Right cardiac atrium (tissue), 5 donors: Measurements from ENCODE around the gene BMI1. TPM values are rescaled to one million over a fixed set of nuclear protein-coding genes. Genes with fewer than 3 reads are reported as not detected.
"Not testable (repeated sequence)": the region's sequence is repeated elsewhere in the genome, so short reads cannot be mapped to it uniquely, and the experiment has no call there.

Experiments
- ATAC-seq, 2 donors: fragments of 200-7000 bp; cut with Tn5 transposase; one replicate each; pipeline versions ENCODE4 v1.8.0 to v1.9.1; 2020; ENCODE audit warnings: moderate library complexity in 2 of 2, mild to moderate bottlenecking in 1 of 2
- DNase-seq, 3 donors: peaks; one replicate each; pipeline ENCODE4 v3.0.0-alpha.2; 2020
- H3K27ac ChIP-seq: one replicate; pipeline ENCODE4 v1.5.1; 2013; ENCODE audit warnings: mild to moderate bottlenecking, low read length, control low read depth, moderate library complexity
- H3K27me3 ChIP-seq: one replicate; pipeline ENCODE4 v1.6.1; 2013; ENCODE audit not compliant: control insufficient read depth, insufficient read depth
- H3K4me1 ChIP-seq: one replicate; pipeline ENCODE4 v1.6.1; 2013; ENCODE audit warnings: low read length; ENCODE audit not compliant: control insufficient read depth, insufficient read depth
- H3K4me3 ChIP-seq: one replicate; pipeline ENCODE4 v1.5.1; 2013; ENCODE audit warnings: low read length, control low read depth
- H3K9me3 ChIP-seq: one replicate; pipeline ENCODE4 v1.6.1; 2013; ENCODE audit warnings: low read length; ENCODE audit not compliant: control insufficient read depth
- WGBS: extraction: QIAGEN DNeasy Blood & Tissue Kit; methylation state at CpG from one replicate; pipeline ENCODE4 v1.1.7; 2013; 5-methylcytosine and 5-hydroxymethylcytosine counted together
- intact Hi-C, 4 donors: fragments of 100-400 bp; cut with DNase I; formaldehyde crosslinking; loops; one replicate each; pipeline versions ENCODE4 v1.11.0 to v1.14.0; 2022 to 2023
- polyA plus RNA-seq: library from polyadenylated mRNA; stranded (reverse); fragments of 200-250 nt; gene quantifications from one replicate; pipeline ENCODE4 v1.2.3, GENCODE V29; 2013
- total RNA-seq, 4 donors: library from RNA; stranded (reverse); fragmentation: NEBNext Ultra II Directional; extraction: Animal tissue kit (Norgen Biotek cat#: 25700); gene quantifications; one replicate each; pipeline ENCODE4 v1.2.1, GENCODE V29; 2021
- donor health status: healthy with polysubstance abuse.
- donor health status: DM: no; HTN: yes; CAD: no.
- donor health status: DM: no; HTN: no; CAD: no.
- donor health status: DM: no; HTN: yes; CAD: no; lungs with severe emphysema.
- donor health status: DM: yes; HTN: yes; CAD: no.

Gene BMI1
- total and polyA plus RNA-seq, 5 donors: 17.0 to 41.1 (median 37.5) TPM

GRCh38 chr10:22309180-22310000 lies 11.5 kb upstream of the BMI1 start:
- Histone ChIP-seq H3K27ac (no peak overlapping the region), H3K4me1 (no peaks in the 10 kb centered on the region), H3K27me3 (no peaks in the 10 kb centered on the region), H3K4me3 (no peak overlapping the region), H3K9me3 (no peaks in the 10 kb centered on the region)
- intact Hi-C loops: no loop called here
- 96% methylated on average over 4 of the region's 4 CpGs for WGBS
- DNase-seq: no peak
- no peak for ATAC-seq

- H3K4me1 ChIP-seq, DNase-seq, H3K9me3 ChIP-seq, H3K27me3 ChIP-seq, ATAC-seq, H3K4me3 ChIP-seq, H3K27ac ChIP-seq: not testable (repeated sequence)
- intact Hi-C loops: loop anchor here in 2 of 4 donors (10.0 kb wide), 3 partner anchors 55 to 85 kb away; no protein-coding TSS in a partner anchor
- 97% methylated on average over 10 of the region's 10 CpGs for WGBS
Measured at GRCh38 chr10:22310012-22310411, 10.9 kb upstream of the BMI1 start.

- Histone ChIP-seq H3K27me3 (no peaks in the 10 kb centered on the region), H3K4me3 (no peak overlapping the region), H3K9me3 (no peaks in the 10 kb centered on the region), H3K27ac (no peak overlapping the region), H3K4me1 (no peaks in the 10 kb centered on the region)
- DNase-seq: no peak
- ATAC-seq: no peak
- intact Hi-C loops: loop anchor here in 2 of 4 donors (10.0 kb wide), 3 partner anchors 56 to 86 kb away; no protein-coding TSS in a partner anchor
Measured at GRCh38 chr10:22310928-22311327, 10.0 kb upstream of the BMI1 start.

- ATAC-seq (no peak), DNase-seq (no peak)
- WGBS: 58% methylated on average over 2 of the region's 2 CpGs
- no peaks in the 10 kb centered on the region for H3K9me3 ChIP-seq
- H3K27me3 ChIP-seq: no peaks in the 10 kb centered on the region
- H3K27ac ChIP-seq: no peak overlapping the region
- intact Hi-C loops: loop anchor here (5.0 to 10.0 kb wide), 5 partner anchors 60 to 90 kb away; no protein-coding TSS in a partner anchor
- peaks cover 3% of the 10 kb centered on the region for H3K4me1 ChIP-seq
- H3K4me3 ChIP-seq: no peak overlapping the region
Measured at GRCh38 chr10:22314852-22315251, 6.0 kb upstream of the BMI1 start.

GRCh38 chr10:22315455-22316285 lies 5.2 kb upstream of the BMI1 start:
- peak in 1 of 2 donors; percentile 3 for ATAC-seq
- Histone ChIP-seq H3K27ac (peak overlapping the region; percentile 93), H3K4me1 (peaks cover 3% of the 10 kb centered on the region), H3K27me3 (no peaks in the 10 kb centered on the region), H3K9me3 (no peaks in the 10 kb centered on the region), H3K4me3 (peak overlapping the region; percentile 89)
- DNase-seq: no peak
- WGBS: 1% methylated on average over 53 of the region's 53 CpGs
- intact Hi-C loops: loop anchor here (5.0 to 10.0 kb wide), 5 partner anchors 61 to 91 kb away; no protein-coding TSS in a partner anchor

- ATAC-seq (peak; percentile 93), DNase-seq (peak; percentile 90 to 97 (median 95))
- intact Hi-C loops: loop anchor here (5.0 to 10.0 kb wide), 5 partner anchors 62 to 92 kb away; no protein-coding TSS in a partner anchor
- no peaks in the 10 kb centered on the region for H3K27me3 ChIP-seq
- WGBS: under 1% methylated on average over 63 of the region's 63 CpGs
- H3K4me1 ChIP-seq: peaks cover 3% of the 10 kb centered on the region
- H3K4me3 ChIP-seq: peak within 1 kb of the TSS; percentile 89
- no peaks in the 10 kb centered on the region for H3K9me3 ChIP-seq
- peak within 1 kb of the TSS; percentile 96 for H3K27ac ChIP-seq
Measured at GRCh38 chr10:22316286-22317075, 4.4 kb upstream of the BMI1 start, which contains the start of gene COMMD3. TSS of gene COMMD3 (plus strand) at chr10:22316388. CDS start at chr10:22316418, 30 bp downstream.

- intact Hi-C loops: loop anchor here (5.0 to 10.0 kb wide), 5 partner anchors 62 to 92 kb away; no protein-coding TSS in a partner anchor
- peak overlapping the region; percentile 89 for H3K4me3 ChIP-seq
Measured at GRCh38 chr10:22317076-22317370, 3.9 kb upstream of the BMI1 start.

GRCh38 chr10:22317771-22318565 lies 2.9 kb upstream of the BMI1 start:
- H3K27me3 ChIP-seq: no peaks in the 10 kb centered on the region
- DNase-seq: no peak
- 86% methylated on average over 6 of the region's 6 CpGs for WGBS
- no peak overlapping the region for H3K4me3 ChIP-seq
- no peaks in the 10 kb centered on the region for H3K9me3 ChIP-seq
- H3K27ac ChIP-seq: no peak overlapping the region
- ATAC-seq: no peak
- peaks cover 3% of the 10 kb centered on the region for H3K4me1 ChIP-seq
- intact Hi-C loops: loop anchor here (5.0 to 10.0 kb wide), 5 partner anchors 63 to 93 kb away; no protein-coding TSS in a partner anchor

More at GRCh38 chr10:22317076-22317370, 3.9 kb upstream of the BMI1 start:
- Histone ChIP-seq H3K9me3 (no peaks in the 10 kb centered on the region), H3K27ac (peak overlapping the region; percentile 96), H3K27me3 (no peaks in the 10 kb centered on the region), H3K4me1 (peaks cover 3% of the 10 kb centered on the region)
- ATAC-seq (peak in 1 of 2 donors; percentile 3), DNase-seq (no peak)
- 13% methylated on average over 9 of the region's 9 CpGs for WGBS

- H3K4me3 ChIP-seq: no peak overlapping the region
- no peaks in the 10 kb centered on the region for H3K27me3 ChIP-seq
- ATAC-seq (no peak), DNase-seq (no peak)
- WGBS: 99% methylated on average over 3 of the region's 3 CpGs
- no peaks in the 10 kb centered on the region for H3K9me3 ChIP-seq
- peaks cover 4% of the 10 kb centered on the region for H3K4me1 ChIP-seq
- intact Hi-C loops: loop anchor here (5.0 to 10.0 kb wide), 5 partner anchors 64 to 94 kb away; no protein-coding TSS in a partner anchor
- H3K27ac ChIP-seq: no peak overlapping the region
Measured at GRCh38 chr10:22318772-22319171, 2.1 kb upstream of the BMI1 start.
